ENCODE measurements around the gene DENND1A.

The DENND1A gene

GRCh38 chr9:123517512-123517911, 412.4 kb downstream of the DENND1A start:
- no peak for TF ChIP-seq CTCF (IDR thresholded peaks at IDR 0.05; ENCODE audit: insufficient read depth, missing control alignments)
- DNase-seq (ENCODE audit: insufficient read length, low spot score): no peak
- FAIRE-seq: no peak

- TF ChIP-seq CTCF (IDR thresholded peaks at IDR 0.05; ENCODE audit: insufficient read depth, missing control alignments): no peak
- no peak for DNase-seq (ENCODE audit: insufficient read length, low spot score)
- no peak for FAIRE-seq
Measured at GRCh38 chr9:123514766-123515165, 415.2 kb downstream of the DENND1A start.

- no peak for TF ChIP-seq CTCF (IDR thresholded peaks at IDR 0.05; ENCODE audit: insufficient read depth, missing control alignments)
- no peak for FAIRE-seq
Measured at GRCh38 chr9:123513554-123513953, 416.4 kb downstream of the DENND1A start.

GRCh38 chr9:123511326-123512277, 418.3 kb downstream of the DENND1A start:
- no peak for TF ChIP-seq CTCF (IDR thresholded peaks at IDR 0.05; ENCODE audit: insufficient read depth, missing control alignments)
- no peak for FAIRE-seq
- DNase-seq (ENCODE audit: insufficient read length, low spot score): no peak

More at GRCh38 chr9:123513554-123513953, 416.4 kb downstream of the DENND1A start:
- no peak for DNase-seq (ENCODE audit: insufficient read length, low spot score)

- FAIRE-seq (no peak), DNase-seq (ENCODE audit: insufficient read length, low spot score) (no peak)
- TF ChIP-seq CTCF (IDR thresholded peaks at IDR 0.05; ENCODE audit: insufficient read depth, missing control alignments): no peak
Measured at GRCh38 chr9:123509646-123510045, 420.3 kb downstream of the DENND1A start.

- FAIRE-seq: no peak
- DNase-seq (ENCODE audit: insufficient read length, low spot score): no peak
- TF ChIP-seq CTCF (IDR thresholded peaks at IDR 0.05; ENCODE audit: insufficient read depth, missing control alignments): no peak
Measured at GRCh38 chr9:123508048-123508447, 421.9 kb downstream of the DENND1A start.

GRCh38 chr9:123505496-123505895, 424.4 kb downstream of the DENND1A start:
- no peak for TF ChIP-seq CTCF (IDR thresholded peaks at IDR 0.05; ENCODE audit: insufficient read depth, missing control alignments)
- DNase-seq (ENCODE audit: insufficient read length, low spot score): no peak
- FAIRE-seq: no peak

All from D721Med (cell line).